GM23248 (cell line): ENCODE data around the gene ANKDD1A. TPM values are rescaled to one million over a fixed set of nuclear protein-coding genes. Genes with fewer than 3 reads are reported as not detected.

Source experiments
- DNase-seq: peaks from one replicate; pipeline ENCODE4 v3.0.0-alpha.2; 2015
- H2AFZ ChIP-seq: fragments of 200-600 bp; sonication (generic); 2 replicates; pipeline ENCODE4 v1.6.1; 2016; ENCODE audit warnings: antibody characterized with exemption
- H3F3A ChIP-seq: fragments of 200-600 bp; sonication (generic); 2 replicates; pipeline ENCODE4 v1.6.1; 2016; ENCODE audit warnings: mild to moderate bottlenecking, antibody characterized with exemption, mixed run types; ENCODE audit not compliant: insufficient read depth
- H3K27ac ChIP-seq: fragments of 200-600 bp; sonication (generic); 2 replicates; pipeline ENCODE4 v1.5.1; 2016; ENCODE audit warnings: mild to moderate bottlenecking
- H3K27me3 ChIP-seq: fragments of 200-600 bp; sonication (generic); replicated peaks from 2 replicates; pipeline ENCODE4 v1.6.1; 2016; ENCODE audit warnings: mild to moderate bottlenecking; ENCODE audit not compliant: insufficient read depth
- H3K36me3 ChIP-seq: fragments of 200-600 bp; sonication (generic); 2 replicates; pipeline ENCODE4 v1.6.1; 2016; ENCODE audit warnings: low read depth, mild to moderate bottlenecking
- H3K4me1 ChIP-seq: fragments of 200-600 bp; sonication (generic); 2 replicates; pipeline ENCODE4 v1.6.1; 2016; ENCODE audit warnings: mild to moderate bottlenecking; ENCODE audit not compliant: insufficient read depth
- H3K4me2 ChIP-seq: fragments of 200-600 bp; sonication (generic); one replicate; pipeline ENCODE4 v1.6.1; 2016; ENCODE audit warnings: mild to moderate bottlenecking; ENCODE audit not compliant: unreplicated experiment
- H3K4me3 ChIP-seq: fragments of 200-600 bp; sonication (generic); 2 replicates; pipeline ENCODE4 v1.5.1; 2016; ENCODE audit warnings: mild to moderate bottlenecking
- H3K79me2 ChIP-seq: fragments of 200-600 bp; sonication (generic); 2 replicates; pipeline ENCODE4 v1.6.1; 2016; ENCODE audit warnings: mild to moderate bottlenecking; ENCODE audit not compliant: insufficient read depth
- H3K9ac ChIP-seq: fragments of 200-600 bp; sonication (generic); 2 replicates; pipeline ENCODE4 v1.6.1; 2016; ENCODE audit warnings: mild to moderate bottlenecking
- H3K9me2 ChIP-seq: fragments of 200-600 bp; sonication (generic); 2 replicates; pipeline ENCODE4 v1.6.1; 2016; ENCODE audit warnings: mixed run types, mild to moderate bottlenecking, moderate library complexity; ENCODE audit not compliant: insufficient read depth
- H3K9me3 ChIP-seq: fragments of 200-600 bp; sonication (generic); one replicate; pipeline ENCODE4 v1.6.1; 2017; ENCODE audit warnings: low read depth
- H4K20me1 ChIP-seq: fragments of 200-600 bp; sonication (generic); 2 replicates; pipeline ENCODE4 v1.6.0; 2016; ENCODE audit not compliant: insufficient read depth
- EZH2 ChIP-seq: fragments of 200-600 bp; sonication (generic); IDR thresholded peaks from 2 replicates; pipeline ENCODE4 v1.6.1; 2018; ENCODE audit warnings: antibody characterized with exemption, mild to moderate bottlenecking; ENCODE audit not compliant: insufficient read depth, poor library complexity, severe bottlenecking
- EZH2phosphoT487 ChIP-seq: fragments of 200-600 bp; sonication (generic); IDR thresholded peaks from 2 replicates; pipeline ENCODE4 v1.6.1; 2018; ENCODE audit warnings: antibody characterized with exemption, moderate library complexity, mild to moderate bottlenecking, low read depth; ENCODE audit not compliant: insufficient read depth
- WGBS, 2 experiments: methylation state at CpG; one replicate each; pipeline ENCODE4 v1.1.6; 2015 to 2017; ENCODE audit warnings: low lambda C conversion rate in 2 of 2, low coverage in 1 of 2; ENCODE audit errors: missing lambda C conversion rate in 2 of 2; 5-methylcytosine and 5-hydroxymethylcytosine counted together
- in situ Hi-C: fragments of 300-500 bp; cut with MboI; formaldehyde crosslinking; loops from 2 replicates; pipeline ENCODE4 v1.15.0; 2020
- polyA plus RNA-seq: library from polyadenylated mRNA; unstranded; fragments of >200 nt; fragmentation: Nextera tagmentation; extraction: Ambion mirVana; gene quantifications from 2 replicates; pipeline ENCODE4 v1.2.1, GENCODE V29; 2016
- total RNA-seq: library from RNA; depleted of rRNA; stranded (reverse); fragments of >200 nt; shearing (Covaris generic); gene quantifications from 2 replicates; pipeline ENCODE4 v1.2.3, GENCODE V29; 2014; rRNA removed

Gene ANKDD1A
- 3.1 and 3.3 TPM in 2 replicates for total RNA-seq
- 2.7 and 3.5 TPM in 2 replicates for polyA plus RNA-seq

- peak within 1 kb of the TSS; percentile 36; the same call in 1 of the 2 replicates for H3K9ac ChIP-seq
- in situ Hi-C loops: no loop called here
- peak; percentile 75 for DNase-seq
- no peaks in the 10 kb centered on the region for H3F3A ChIP-seq
- H3K36me3 ChIP-seq: no peaks in the 10 kb centered on the region
- H3K4me2 ChIP-seq: peak within 1 kb of the TSS; percentile 76
- peak within 1 kb of the TSS; percentile 66 for H3K4me3 ChIP-seq
- H3K9me3 ChIP-seq: no peaks in the 10 kb centered on the region
- H3K27me3 ChIP-seq: no peaks in the 10 kb centered on the region
- no peaks in the 10 kb centered on the region for H3K4me1 ChIP-seq
- H3K9me2 ChIP-seq: no peaks in the 10 kb centered on the region
- TF ChIP-seq EZH2phosphoT487: no peak
- no peaks in the 10 kb centered on the region for H3K79me2 ChIP-seq
- WGBS, 2 experiments: 5 to 9% methylated on average over 38 to 42 of the region's 72 CpGs
- no peak within 1 kb of the TSS for H3K27ac ChIP-seq
- peak within 1 kb of the TSS; percentile 67 for H2AFZ ChIP-seq
- no peaks in the 10 kb centered on the region for H4K20me1 ChIP-seq
Observed at GRCh38 chr15:64911311-64912186, at the start of gene ANKDD1A. TSS of gene ANKDD1A (plus strand) at chr15:64911902. CDS start at chr15:64911931, 29 bp downstream.

GRCh38 chr15:64861960-64862359 lies 49.7 kb upstream of the ANKDD1A start:
- Histone ChIP-seq H3K9me2 (no peaks in the 10 kb centered on the region), H3K4me1 (peaks cover 35% of the 10 kb centered on the region), H3K9me3 (no peaks in the 10 kb centered on the region), H3K79me2 (peaks cover 55% of the 10 kb centered on the region), H3K36me3 (peaks cover 14% of the 10 kb centered on the region; the same call in 1 of the 2 replicates), H4K20me1 (no peaks in the 10 kb centered on the region), H3K27me3 (no peaks in the 10 kb centered on the region), H2AFZ (no peak overlapping the region), H3F3A (peaks cover 19% of the 10 kb centered on the region; the same call in 1 of the 2 replicates), H3K4me2 (no peak overlapping the region), H3K9ac (no peak overlapping the region), H3K4me3 (no peak overlapping the region), H3K27ac (no peak overlapping the region)
- in situ Hi-C loops: no loop called here
- TF ChIP-seq EZH2phosphoT487 (no peak), EZH2 (no peak)
- no peak for DNase-seq
- WGBS, 2 experiments: 86 to 88% methylated on average over 4 of the region's 4 CpGs

GRCh38 chr15:64862408-64862807 lies 49.3 kb upstream of the ANKDD1A start:
- Histone ChIP-seq H3K9me3 (no peaks in the 10 kb centered on the region), H3K79me2 (peaks cover 51% of the 10 kb centered on the region), H3K4me2 (no peak overlapping the region), H3K9me2 (no peaks in the 10 kb centered on the region), H3K27me3 (no peaks in the 10 kb centered on the region), H2AFZ (no peak overlapping the region), H3K9ac (no peak overlapping the region), H3F3A (peaks cover 15% of the 10 kb centered on the region; the same call in 1 of the 2 replicates), H3K4me3 (no peak overlapping the region), H3K4me1 (peaks cover 31% of the 10 kb centered on the region), H4K20me1 (no peaks in the 10 kb centered on the region), H3K27ac (no peak overlapping the region), H3K36me3 (peaks cover 14% of the 10 kb centered on the region; the same call in 1 of the 2 replicates)
- 92 to 96% methylated on average over 1 of the region's 1 CpG for WGBS, 2 experiments
- DNase-seq: no peak
- TF ChIP-seq EZH2 (no peak), EZH2phosphoT487 (no peak)
- in situ Hi-C loops: no loop called here

- in situ Hi-C loops: no loop called here
- no peaks in the 10 kb centered on the region for H3F3A ChIP-seq
- H3K27ac ChIP-seq: no peak overlapping the region
- H4K20me1 ChIP-seq: no peaks in the 10 kb centered on the region
- H3K36me3 ChIP-seq: peaks cover 11% of the 10 kb centered on the region; the same call in 1 of the 2 replicates
- H3K27me3 ChIP-seq: no peaks in the 10 kb centered on the region
- H3K9ac ChIP-seq: no peak overlapping the region
- peaks cover 14% of the 10 kb centered on the region for H3K4me1 ChIP-seq
- no peak overlapping the region for H3K4me2 ChIP-seq
- TF ChIP-seq EZH2phosphoT487 (no peak), EZH2 (no peak)
- no peak for DNase-seq
- H3K9me2 ChIP-seq: no peaks in the 10 kb centered on the region
- H2AFZ ChIP-seq: no peak overlapping the region
- H3K4me3 ChIP-seq: no peak overlapping the region
- 87 to 100% methylated on average over 1 of the region's 1 CpG for WGBS, 2 experiments
- peaks cover 34% of the 10 kb centered on the region for H3K79me2 ChIP-seq
- no peaks in the 10 kb centered on the region for H3K9me3 ChIP-seq
Observed at GRCh38 chr15:64864068-64864467, 47.6 kb upstream of the ANKDD1A start.
